ENCODE results near the gene SNRNP25.

Gene SNRNP25

DNA sequence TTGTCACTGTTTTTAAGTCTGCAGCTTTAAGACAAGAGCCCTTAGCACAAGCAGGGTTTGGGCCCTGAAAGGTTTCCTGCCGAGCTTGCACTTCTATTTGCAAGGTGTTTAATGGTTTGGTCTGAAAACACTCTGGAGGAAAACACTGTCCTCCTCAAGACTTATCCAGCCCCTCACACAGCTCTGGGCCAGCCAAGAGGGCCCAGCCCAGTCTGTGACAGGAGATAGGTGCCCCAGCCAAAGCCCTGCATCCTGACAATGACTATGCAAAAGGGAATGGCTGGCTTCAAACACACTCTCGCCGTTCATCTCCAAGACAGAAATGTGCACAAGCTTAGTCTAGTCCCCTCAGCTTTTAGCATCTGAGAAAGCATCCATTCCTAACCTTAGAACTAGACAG lies 51.3 kb downstream of the SNRNP25 start:
- DNase-seq = no peak

DNA sequence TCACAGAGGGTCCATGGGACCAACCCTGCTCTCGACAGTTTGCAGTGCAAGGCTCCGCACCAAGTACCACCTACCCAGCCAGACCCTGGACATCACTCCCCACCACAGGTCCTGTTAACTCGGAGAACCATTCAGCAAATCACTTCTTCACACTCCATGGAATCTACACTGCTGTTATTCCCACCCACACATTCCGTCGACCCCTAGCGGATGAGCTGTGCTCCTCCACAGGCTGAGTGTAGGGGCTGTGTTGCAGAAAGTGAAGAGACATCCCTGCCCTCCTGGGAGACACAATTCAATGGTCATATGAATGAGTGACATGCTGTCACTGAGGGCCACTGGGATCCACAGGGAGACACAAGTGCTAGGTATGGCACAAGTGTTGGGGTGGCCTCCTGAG lies 51.9 kb downstream of the SNRNP25 start:
- no peak for DNase-seq

DNA sequence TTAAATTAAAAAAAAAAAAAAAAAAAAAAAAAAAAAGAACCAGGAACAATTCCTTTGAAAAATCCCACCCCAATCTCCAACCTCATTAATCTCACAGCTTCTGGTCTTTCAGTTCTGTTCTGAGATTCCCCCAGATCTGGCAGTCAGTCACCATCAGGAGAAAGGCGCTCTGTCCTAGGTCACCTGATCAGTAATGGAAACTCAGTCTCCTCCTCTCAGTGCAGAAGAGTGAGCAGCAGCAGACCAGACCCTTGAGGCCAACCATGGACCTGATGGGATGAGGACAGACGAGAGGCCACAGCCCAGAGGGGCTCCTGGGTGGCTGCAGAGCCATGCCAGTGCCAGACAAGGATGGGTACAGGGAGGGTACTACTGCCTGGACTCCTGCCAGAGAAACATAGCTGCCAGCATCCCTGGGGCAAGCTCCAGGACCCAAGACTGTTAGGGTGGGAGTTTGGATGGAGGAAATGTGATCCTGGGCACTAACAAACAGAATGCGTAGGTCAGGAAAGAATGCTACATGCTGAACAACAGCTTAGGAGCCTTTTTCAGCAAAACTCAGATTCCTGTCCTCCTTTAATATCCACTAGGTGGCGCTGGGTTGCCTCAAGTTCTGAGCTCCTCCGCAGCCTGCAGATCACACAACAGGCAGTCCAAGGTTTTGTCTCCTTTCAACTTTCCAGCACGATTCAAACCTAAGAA lies 53.1 kb downstream of the SNRNP25 start:
- DNase-seq = peak; percentile 56

All from left hindlimb (tissue), 1 donor.